HG03342 (cell line): ENCODE results near the gene TRIM31.
"Not testable (repeated sequence)": the region's sequence is repeated elsewhere in the genome, so short reads cannot be mapped to it uniquely, and the experiment has no call there.

Experiments
- ATAC-seq: cut with Tn5 transposase; IDR thresholded peaks from one replicate; pipeline ENCODE4 v1.9.1; 2021; ENCODE audit warnings: mild to moderate bottlenecking, moderate library complexity; ENCODE audit not compliant: unreplicated experiment

TRIM31 gene

DNA sequence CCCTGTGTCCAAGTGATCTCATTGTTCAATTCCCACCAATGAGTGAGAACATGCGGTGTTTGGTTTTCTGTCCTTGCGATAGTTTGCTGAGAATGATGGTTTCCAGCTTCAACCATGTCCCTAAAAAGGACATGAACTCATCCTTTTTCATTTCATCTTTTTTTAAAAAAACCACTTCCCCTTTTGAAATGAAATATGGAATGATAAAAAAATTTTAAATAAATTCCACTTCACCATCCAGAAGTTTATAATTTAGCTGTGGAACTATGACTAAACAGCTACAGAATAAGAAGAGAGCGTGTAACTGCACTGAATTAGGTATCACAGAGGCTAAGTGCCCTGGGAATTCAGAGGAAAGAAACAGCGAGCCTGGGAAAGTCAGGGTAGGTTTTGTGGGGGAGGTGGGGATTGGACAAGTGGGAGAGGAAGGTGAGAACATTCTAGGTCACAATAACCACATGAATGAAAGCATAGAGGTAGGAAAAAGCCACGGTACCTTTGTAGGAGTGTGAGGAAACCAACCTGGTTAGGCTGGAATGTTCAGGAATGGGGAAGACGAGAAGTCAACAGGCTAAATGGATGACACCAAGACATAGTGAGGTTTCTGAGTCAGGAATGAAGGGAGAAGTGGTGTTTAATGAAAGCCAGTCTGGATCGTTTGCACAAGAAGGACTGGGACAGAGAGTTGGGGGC, 37.1 kb upstream of the TRIM31 start:
- no peak for ATAC-seq

- no peak for ATAC-seq
Observed at GRCh38 chr6:30149234-30149633, 36.3 kb upstream of the TRIM31 start.

DNA sequence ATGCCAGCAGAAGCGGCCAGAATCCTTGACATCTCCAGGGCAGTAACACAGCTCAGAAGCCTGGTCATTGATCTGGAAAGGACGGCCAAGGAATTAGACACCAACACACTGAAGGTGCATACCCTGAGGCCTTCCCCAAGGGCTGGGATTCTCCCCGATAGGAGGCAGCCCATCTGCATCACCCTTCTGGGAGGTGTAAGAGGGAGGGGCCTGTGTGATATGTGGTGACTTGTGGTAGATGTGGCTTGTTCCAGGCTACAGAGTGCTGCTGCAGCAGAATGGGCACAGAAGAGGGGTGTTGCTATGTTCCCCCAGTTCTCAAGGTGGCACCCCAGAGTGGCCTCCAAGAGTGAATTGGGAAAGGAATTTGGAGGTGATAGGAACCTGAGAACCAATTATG, 34.2 kb upstream of the TRIM31 start:
- ATAC-seq = no peak

DNA sequence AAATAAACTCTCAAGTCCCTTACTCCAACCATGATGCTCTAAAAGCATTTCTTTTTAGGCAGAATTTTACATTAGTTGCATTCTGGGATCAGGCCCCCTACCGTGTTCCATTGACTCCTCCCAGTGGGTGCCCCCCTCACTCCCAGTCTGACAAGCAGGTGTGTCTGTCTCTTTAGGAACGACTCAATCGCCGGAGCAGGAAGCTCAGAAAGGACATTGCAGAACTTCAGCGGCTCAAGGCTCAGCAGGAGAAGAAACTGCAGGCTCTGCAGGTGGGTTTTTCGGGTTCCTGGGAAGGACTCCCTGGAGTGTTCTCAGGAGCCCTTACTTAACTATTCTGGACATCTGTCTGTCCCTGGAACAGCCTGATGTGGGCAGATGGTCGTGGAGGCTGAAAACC, 32.9 kb upstream of the TRIM31 start:
- no peak for ATAC-seq

DNA sequence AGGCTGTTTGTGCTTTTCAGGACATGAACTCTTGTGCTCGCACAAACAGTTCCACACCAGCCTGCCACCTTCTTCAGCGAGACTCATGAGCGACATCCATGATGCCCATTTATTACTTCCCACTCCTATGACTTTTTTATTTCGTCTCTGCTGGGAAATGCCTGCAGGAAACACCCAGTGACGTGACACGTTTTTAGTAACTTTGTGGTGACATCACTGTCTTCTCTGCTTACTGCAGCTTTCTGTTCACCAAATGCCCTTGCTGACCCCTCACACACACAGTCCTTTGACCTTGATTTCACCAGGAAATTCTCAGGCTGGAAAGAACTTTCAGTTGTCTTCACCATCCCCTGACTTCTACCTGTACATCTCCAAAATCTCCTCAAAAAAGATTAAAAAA, 31.9 kb upstream of the TRIM31 start:
- no peak for ATAC-seq

DNA sequence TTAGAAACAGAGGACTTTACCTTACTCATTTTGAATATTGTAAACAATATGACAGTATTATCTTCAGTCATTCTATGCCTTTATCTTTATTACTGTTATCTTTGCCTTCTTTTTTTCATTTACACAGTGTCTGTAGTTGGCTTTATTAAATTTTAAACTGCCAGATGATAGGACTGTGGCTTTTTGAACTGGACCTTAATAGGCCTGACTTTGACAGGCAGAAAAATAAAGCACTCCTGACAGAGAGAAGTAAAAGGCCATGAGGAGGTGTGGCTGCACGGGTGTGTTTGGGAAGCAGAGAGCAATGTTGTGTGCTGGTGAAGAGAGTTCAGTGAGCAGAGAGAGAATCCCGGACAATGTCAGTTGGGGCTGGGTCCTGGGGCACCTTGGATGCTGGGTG, 30.9 kb upstream of the TRIM31 start:
- no peak for ATAC-seq

DNA sequence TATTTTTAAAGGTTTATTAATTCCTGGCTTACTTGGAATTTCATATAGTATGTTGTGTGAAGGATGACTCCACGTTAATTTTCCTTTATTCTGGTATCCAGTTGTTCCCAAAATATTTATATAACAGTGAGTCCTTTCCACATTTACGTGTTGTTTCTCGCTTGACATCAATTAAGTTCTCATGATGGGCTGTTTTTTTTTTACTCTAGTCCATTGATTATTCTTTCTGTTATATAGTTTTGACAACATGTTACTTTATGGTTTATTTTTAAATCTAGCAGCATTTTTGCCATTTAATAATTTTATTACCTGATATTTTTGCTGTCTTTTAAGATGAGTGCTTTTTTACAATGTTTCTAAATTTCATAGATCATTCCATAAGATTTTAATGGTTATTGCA, 29.8 kb upstream of the TRIM31 start:
- no peak for ATAC-seq

DNA sequence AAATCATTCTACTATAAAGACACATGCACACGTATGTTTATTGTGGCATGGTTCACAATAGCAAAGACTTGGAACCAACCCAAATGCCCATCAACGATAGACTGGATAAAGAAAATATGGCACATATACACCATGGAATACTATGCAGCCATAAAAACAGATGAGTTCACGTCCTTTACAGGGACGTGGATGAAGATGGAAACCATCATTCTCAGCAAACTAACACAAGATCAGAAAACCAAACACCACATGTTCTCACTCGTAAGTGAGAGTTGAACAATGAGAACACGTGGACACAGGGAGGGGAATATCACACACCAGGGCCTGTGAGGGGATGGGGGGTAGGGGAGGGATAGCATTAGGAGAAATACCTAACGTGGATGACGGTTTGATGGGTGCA, 27.4 kb upstream of the TRIM31 start:
- not testable (repeated sequence) for ATAC-seq

DNA sequence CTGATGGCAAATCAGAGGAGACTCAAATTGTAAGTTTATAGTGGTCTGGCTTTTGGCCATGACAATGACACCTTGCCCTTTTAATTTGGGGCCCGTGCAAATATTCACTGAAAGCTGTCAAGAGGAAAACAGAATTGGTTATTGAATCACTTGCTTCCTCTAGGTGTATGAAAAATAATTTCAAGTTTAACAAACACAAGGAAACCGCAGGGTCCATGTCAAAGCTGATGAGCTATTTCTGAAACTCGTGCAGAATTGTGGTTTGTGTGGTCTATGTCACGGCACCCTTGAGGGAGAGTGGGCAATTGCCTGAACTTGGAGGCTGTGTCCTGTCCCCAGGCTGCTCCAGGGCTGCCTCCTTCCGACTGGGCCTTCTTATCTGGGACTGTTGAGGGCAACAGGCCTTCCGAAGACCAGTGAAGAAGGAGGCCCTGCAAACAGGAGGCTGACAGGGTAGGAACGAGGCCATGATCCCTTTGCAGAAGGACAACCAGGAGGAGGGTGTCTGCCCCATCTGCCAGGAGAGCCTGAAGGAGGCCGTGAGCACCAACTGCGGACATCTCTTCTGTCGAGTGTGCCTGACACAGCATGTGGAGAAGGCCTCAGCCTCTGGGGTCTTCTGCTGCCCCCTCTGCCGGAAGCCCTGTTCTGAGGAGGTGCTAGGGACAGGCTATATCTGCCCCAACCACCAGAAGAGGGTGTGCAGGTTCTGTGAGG, 23.8 kb upstream of the TRIM31 start:
- no peak for ATAC-seq

- ATAC-seq = no peak
Observed at GRCh38 chr6:30135757-30136156, 22.9 kb upstream of the TRIM31 start, which contains the start of gene TRIM40. TRIM40 (plus strand) TSS chr6:30136140; CDS start chr6:30137037, 897 bp downstream.

DNA sequence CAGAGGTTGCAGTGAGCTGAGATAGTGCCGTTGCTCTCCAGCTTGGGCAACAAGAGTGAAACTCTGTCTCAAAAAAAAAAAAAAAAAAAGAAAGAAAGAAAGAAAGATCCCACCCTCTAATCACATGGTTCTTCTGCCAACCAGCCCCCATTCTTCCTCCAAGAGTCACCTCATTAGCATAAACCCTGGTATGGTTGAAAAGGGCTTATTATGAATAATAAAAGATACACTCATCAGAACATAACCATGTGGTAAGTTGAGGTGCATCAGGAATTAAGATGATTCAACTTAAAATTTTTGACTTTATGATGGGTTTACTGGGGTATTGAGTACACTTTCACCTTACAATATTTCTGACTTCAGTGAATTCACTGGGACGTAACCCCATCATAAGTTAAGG, 22.3 kb upstream of the TRIM31 start:
- ATAC-seq = no peak

DNA sequence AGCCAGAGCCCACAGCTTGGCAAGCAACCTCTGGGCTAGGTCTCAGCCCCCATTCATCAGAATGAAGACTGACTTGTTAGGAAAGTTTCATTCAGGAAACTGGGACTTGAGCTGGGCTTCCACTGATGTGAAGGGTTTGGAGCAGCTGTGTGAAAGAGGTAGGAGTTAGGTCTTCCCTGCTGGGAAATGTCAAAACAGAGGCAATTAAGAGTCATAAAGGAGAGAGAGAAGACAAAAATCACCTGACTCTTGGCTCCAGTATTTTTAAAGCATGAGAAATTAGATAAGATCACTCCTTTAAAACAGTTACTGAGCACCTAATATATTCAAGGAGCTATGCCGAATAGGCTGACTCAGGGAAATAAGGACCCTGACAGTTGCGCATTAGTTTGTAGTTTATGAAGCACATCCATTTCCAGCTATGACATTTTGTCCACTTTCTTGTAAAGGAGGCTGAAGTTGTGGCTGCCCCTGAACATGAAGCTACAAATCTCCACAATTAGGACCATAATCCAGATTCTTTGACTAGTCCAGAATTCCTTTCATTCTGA, 19.1 kb upstream of the TRIM31 start:
- ATAC-seq = no peak

DNA sequence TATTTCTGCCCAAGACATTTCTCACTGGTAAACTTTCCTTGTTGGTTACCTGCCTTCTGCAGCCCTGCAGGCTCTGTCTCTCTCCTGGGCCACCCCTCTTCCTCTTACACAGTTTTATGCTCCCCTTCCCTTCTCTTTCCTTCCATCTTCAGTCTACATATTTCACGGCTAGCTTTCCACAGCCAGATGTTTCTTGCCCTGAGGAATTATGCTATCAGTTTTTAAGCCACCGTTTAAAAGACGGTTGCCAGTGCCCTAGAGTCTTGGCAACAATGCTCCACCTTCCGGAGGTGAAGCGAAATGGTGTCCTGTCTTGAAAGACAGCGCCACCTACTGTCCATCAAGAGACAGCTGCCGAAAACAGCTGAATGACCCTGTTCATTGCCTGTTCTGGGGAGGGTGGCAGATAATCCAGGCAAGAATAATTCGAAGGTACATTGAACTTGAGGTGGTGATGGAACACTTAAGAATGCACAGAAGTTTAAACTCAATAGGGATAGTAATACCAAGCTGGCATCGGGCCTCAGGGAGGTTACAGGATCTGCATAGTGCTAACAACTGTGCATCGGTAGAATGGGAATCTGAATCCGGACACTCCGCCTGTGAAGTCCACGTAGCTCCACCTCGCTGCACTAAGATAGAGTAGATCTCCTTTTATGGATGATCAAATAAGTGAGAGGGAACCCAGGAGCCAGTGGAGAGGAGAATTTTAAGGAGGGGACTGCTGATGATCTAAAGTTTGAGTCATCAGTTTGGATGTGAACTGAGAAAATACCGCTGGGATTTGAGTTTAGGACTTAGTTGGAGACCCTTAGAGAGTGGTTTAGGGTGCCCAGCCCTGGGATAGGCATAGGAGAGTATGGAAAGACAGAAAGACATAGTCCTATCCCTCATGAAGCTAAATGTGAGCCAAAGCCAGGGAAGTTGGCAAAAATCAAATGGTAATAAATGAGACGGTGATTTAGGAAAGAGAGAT, 18.3 kb upstream of the TRIM31 start:
- ATAC-seq = peak; percentile 68

GRCh38 chr6:30130179-30130679, 17.3 kb upstream of the TRIM31 start:
- no peak for ATAC-seq

GRCh38 chr6:30129265-30130178, 16.6 kb upstream of the TRIM31 start:
- ATAC-seq = no peak

GRCh38 chr6:30127238-30128093, 14.6 kb upstream of the TRIM31 start:
- ATAC-seq = no peak

- ATAC-seq = no peak
Observed at GRCh38 chr6:30122515-30122914, 9.6 kb upstream of the TRIM31 start.

- ATAC-seq = no peak
Observed at GRCh38 chr6:30121446-30122366, 8.8 kb upstream of the TRIM31 start.
